Measurements from ENCODE around the gene OR10C1.
"Not testable (repeated sequence)": the region's sequence is repeated elsewhere in the genome, so short reads cannot be mapped to it uniquely, and the experiment has no call there.

The OR10C1 gene

GRCh38 chr6:29424575-29424974, 14.5 kb upstream of the OR10C1 start:
- Histone ChIP-seq H3K4me3 (ENCODE audit: low read depth in 1 of 2, low read length in 2 of 2) (no peak overlapping the region), H2AFZ (ENCODE audit: low read depth, low read length) (no peak overlapping the region), H3K9ac (ENCODE audit: low read depth, low read length) (no peak overlapping the region), H3K36me3 (ENCODE audit: insufficient read depth, low read length) (no peaks in the 10 kb centered on the region), H4K20me1 (ENCODE audit: insufficient read depth, low read length) (no peaks in the 10 kb centered on the region), H3K27me3 (ENCODE audit: insufficient read depth, low read length, poor library complexity) (peaks cover 2% of the 10 kb centered on the region), H3K9me3 (ENCODE audit: insufficient read depth, low read length, severe bottlenecking) (no peaks in the 10 kb centered on the region), H3K79me2 (ENCODE audit: insufficient read depth, low read length) (no peaks in the 10 kb centered on the region), H3K27ac (ENCODE audit: low read length) (no peak overlapping the region), H3K4me2 (ENCODE audit: insufficient read depth, low read length) (no peak overlapping the region), H3K4me1 (ENCODE audit: insufficient read depth, low read length) (no peaks in the 10 kb centered on the region)
- TF ChIP-seq CTCF (IDR thresholded peaks at IDR 0.05; ENCODE audit: borderline replicate concordance, extremely low read depth, low read length, poor library complexity, severe bottlenecking): no peak
- no peak for TF ChIP-seq EZH2 (IDR thresholded peaks at IDR 0.05; ENCODE audit: borderline replicate concordance, low read depth, low read length, severe bottlenecking)
- ATAC-seq (ENCODE audit: insufficient read depth, low read depth) (no peak), DNase-seq (no peak)

DNA sequence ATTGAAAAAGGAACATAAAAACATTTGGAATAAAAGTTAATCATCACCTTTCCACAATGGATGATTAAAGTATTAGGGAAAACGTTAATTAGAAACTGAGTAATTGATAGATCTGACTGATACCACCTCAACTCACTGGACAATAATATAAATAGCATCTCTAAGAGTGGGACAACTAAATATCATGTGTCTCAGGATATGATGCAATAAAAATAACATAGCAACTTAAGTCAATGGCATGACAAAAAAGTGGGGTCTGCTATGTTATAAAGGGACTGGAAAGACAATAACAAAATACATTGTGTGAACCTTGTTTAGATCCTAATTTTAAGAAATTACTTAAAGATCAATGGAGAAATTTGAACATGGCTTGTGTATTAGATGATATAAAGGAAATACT, 14.0 kb upstream of the OR10C1 start:
- TF ChIP-seq EZH2 (IDR thresholded peaks at IDR 0.05; ENCODE audit: borderline replicate concordance, low read depth, low read length, severe bottlenecking) (no peak), CTCF (IDR thresholded peaks at IDR 0.05; ENCODE audit: borderline replicate concordance, extremely low read depth, low read length, poor library complexity, severe bottlenecking) (no peak)
- Histone ChIP-seq H3K4me1 (ENCODE audit: insufficient read depth, low read length) (no peaks in the 10 kb centered on the region), H2AFZ (ENCODE audit: low read depth, low read length) (no peak overlapping the region), H3K36me3 (ENCODE audit: insufficient read depth, low read length) (no peaks in the 10 kb centered on the region), H3K4me3 (ENCODE audit: low read depth in 1 of 2, low read length in 2 of 2) (no peak overlapping the region), H4K20me1 (ENCODE audit: insufficient read depth, low read length) (no peaks in the 10 kb centered on the region), H3K79me2 (ENCODE audit: insufficient read depth, low read length) (no peaks in the 10 kb centered on the region), H3K9ac (ENCODE audit: low read depth, low read length) (no peak overlapping the region), H3K27ac (ENCODE audit: low read length) (no peak overlapping the region), H3K4me2 (ENCODE audit: insufficient read depth, low read length) (no peak overlapping the region), H3K27me3 (ENCODE audit: insufficient read depth, low read length, poor library complexity) (peaks cover 2% of the 10 kb centered on the region), H3K9me3 (ENCODE audit: insufficient read depth, low read length, severe bottlenecking) (no peaks in the 10 kb centered on the region)
- no peak for DNase-seq
- ATAC-seq (ENCODE audit: insufficient read depth, low read depth): no peak

DNA sequence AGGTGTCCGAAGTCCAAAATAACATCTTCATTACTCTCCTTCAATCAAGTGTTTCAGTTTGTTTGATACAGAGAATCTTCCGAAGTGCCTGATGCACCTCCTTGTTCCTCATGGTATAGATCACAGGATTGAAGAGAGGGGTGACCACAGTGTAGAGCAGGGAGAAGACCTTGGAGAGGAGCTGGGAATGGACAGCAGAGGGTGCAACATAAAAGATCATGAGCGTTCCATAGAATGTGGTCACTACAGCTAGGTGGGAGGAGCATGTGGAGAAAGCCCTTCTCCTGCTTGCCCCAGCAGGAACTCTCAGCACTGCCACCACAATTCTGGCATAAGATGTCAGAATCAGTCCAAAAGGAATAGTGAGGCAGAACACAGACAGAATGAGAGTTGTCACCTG, 12.5 kb upstream of the OR10C1 start:
- ATAC-seq (ENCODE audit: insufficient read depth, low read depth): no peak
- Histone ChIP-seq H3K9me3 (ENCODE audit: insufficient read depth, low read length, severe bottlenecking) (no peaks in the 10 kb centered on the region), H2AFZ (ENCODE audit: low read depth, low read length) (no peak overlapping the region), H3K9ac (ENCODE audit: low read depth, low read length) (no peak overlapping the region), H3K36me3 (ENCODE audit: insufficient read depth, low read length) (no peaks in the 10 kb centered on the region), H4K20me1 (ENCODE audit: insufficient read depth, low read length) (no peaks in the 10 kb centered on the region), H3K27ac (ENCODE audit: low read length) (no peak overlapping the region), H3K79me2 (ENCODE audit: insufficient read depth, low read length) (no peaks in the 10 kb centered on the region), H3K27me3 (ENCODE audit: insufficient read depth, low read length, poor library complexity) (peaks cover 2% of the 10 kb centered on the region), H3K4me3 (ENCODE audit: low read depth in 1 of 2, low read length in 2 of 2) (no peak overlapping the region), H3K4me1 (ENCODE audit: insufficient read depth, low read length) (no peaks in the 10 kb centered on the region), H3K4me2 (ENCODE audit: insufficient read depth, low read length) (no peak overlapping the region)
- DNase-seq: no peak
- TF ChIP-seq CTCF (IDR thresholded peaks at IDR 0.05; ENCODE audit: borderline replicate concordance, extremely low read depth, low read length, poor library complexity, severe bottlenecking) (no peak), EZH2 (IDR thresholded peaks at IDR 0.05; ENCODE audit: borderline replicate concordance, low read depth, low read length, severe bottlenecking) (no peak)

- not testable (repeated sequence) for H3K79me2 ChIP-seq (ENCODE audit: insufficient read depth, low read length); H2AFZ ChIP-seq (ENCODE audit: low read depth, low read length); H3K27me3 ChIP-seq (ENCODE audit: insufficient read depth, low read length, poor library complexity); H3K4me1 ChIP-seq (ENCODE audit: insufficient read depth, low read length); H3K4me2 ChIP-seq (ENCODE audit: insufficient read depth, low read length); H3K4me3 ChIP-seq (ENCODE audit: low read depth in 1 of 2, low read length in 2 of 2); H3K36me3 ChIP-seq (ENCODE audit: insufficient read depth, low read length); ATAC-seq (ENCODE audit: insufficient read depth, low read depth); H3K27ac ChIP-seq (ENCODE audit: low read length); H4K20me1 ChIP-seq (ENCODE audit: insufficient read depth, low read length); H3K9ac ChIP-seq (ENCODE audit: low read depth, low read length); DNase-seq; H3K9me3 ChIP-seq (ENCODE audit: insufficient read depth, low read length, severe bottlenecking)
Observed at GRCh38 chr6:29436730-29437129, 2.4 kb upstream of the OR10C1 start.

Measured in DND-41 (cell line).